ENCODE measurements around the gene SPDYE6.
"Not testable (repeated sequence)": the region's sequence is repeated elsewhere in the genome, so short reads cannot be mapped to it uniquely, and the experiment has no call there.

SPDYE6 gene

GRCh38 chr7:102364394-102364886, 8.2 kb upstream of the SPDYE6 start:
- not testable (repeated sequence) for DNase-seq (ENCODE audit: low read depth in 2 of 2)

GRCh38 chr7:102363549-102364393, 7.5 kb upstream of the SPDYE6 start:
- DNase-seq (ENCODE audit: low read depth in 2 of 2) = peak; percentile 85 to 86

DNA sequence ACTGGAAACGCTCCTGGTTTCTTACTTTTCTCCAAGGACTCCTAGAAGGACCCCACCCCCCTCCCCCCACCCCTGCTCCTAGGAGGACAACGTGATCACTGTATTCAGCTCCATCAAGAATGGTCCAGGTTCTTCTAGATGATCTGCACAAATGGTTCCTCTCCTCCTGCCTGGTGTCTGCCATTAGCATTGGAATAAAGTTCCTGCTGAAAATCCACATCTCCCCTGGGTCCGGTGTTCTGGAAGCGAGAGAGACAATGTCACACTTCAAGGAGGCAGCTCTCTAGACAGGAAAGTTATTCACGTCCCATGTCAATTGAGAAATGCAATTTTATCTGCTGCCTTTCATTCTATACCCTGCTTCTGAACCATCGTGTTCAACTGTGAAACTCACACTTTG, 9.3 kb downstream of the SPDYE6 start:
- DNase-seq (ENCODE audit: low read depth in 2 of 2) = not testable (repeated sequence)

DNA sequence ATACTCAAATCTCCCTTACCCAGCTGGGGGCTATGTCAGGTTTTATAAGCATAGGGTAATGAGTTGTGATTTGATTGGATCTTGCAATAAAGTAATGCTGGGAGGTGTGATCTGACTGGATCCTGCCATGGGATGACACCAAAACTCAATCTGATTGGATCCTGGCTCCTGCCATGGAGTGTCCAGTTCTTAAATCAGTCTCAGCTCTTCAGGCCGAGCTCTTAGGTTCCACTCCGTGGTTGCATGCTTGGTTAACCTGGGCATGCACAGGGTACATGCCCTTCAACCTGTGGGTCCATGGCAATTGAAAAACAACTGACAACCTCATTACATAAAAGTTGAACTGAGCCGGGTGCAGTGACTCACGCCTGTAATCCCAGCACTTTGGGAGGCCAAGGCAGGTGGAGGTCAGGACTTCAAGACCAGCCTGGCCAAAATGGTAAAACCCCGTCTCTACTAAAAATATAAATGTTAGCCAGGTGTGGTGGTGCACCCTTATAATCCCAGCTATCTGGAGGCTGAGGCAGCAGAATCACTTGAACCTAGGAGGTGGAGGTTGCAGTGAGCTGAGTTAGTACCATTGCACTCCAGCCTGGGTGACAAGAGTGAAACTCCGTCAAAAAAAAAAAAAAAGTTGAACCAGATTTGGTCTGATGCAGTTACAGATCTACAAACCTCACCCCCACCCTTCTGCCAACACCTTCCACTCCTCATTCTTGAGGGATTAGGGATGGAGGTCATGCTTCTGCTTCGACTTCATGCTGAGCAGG, 15.5 kb downstream of the SPDYE6 start:
- DNase-seq (ENCODE audit: low read depth in 2 of 2) = not testable (repeated sequence)

- not testable (repeated sequence) for DNase-seq (ENCODE audit: low read depth in 2 of 2)
Measured at GRCh38 chr7:102337420-102337819, 18.8 kb downstream of the SPDYE6 start.

DNA sequence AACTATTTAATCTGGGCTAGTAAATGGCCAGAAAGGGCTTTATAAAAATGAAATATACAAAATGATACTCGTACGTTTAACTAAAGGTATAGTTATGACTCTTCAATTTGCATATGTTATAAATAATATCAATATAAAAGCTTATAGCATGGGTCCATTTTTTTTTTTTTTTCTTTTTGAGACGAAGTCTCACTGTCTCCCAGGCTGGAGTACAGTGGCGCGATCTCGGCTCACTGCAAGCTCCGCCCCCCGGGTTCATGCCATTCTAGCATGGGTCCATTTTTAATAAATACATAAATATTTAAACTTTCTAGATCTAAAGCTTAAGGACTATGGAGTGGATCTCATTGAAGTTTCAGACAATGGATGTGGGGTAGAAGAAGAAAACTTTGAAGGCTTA, 19.2 kb downstream of the SPDYE6 start:
- DNase-seq (ENCODE audit: low read depth in 2 of 2) = not testable (repeated sequence)

DNA sequence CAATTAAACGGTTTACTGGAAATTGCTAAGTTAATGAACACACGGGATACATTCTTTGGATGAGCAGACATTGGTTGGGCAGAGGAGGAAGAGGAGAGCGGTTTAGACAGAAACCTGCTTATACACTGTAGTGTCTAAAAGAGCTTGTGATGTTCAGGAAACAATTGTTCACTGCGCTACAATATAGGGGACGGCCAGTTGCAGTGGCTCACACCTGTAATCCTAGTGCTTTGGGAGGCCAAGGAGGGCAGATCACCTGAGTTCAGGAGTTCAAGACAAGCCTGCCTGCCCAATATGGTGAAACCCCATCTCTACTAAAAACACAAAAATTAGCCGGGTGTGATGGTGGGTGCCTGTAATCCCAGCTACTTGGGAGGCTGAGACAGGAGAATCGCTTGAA, 20.7 kb downstream of the SPDYE6 start:
- not testable (repeated sequence) for DNase-seq (ENCODE audit: low read depth in 2 of 2)

- not testable (repeated sequence) for DNase-seq (ENCODE audit: low read depth in 2 of 2)
Measured at GRCh38 chr7:102330666-102331460, 25.4 kb downstream of the SPDYE6 start.

- not testable (repeated sequence) for DNase-seq (ENCODE audit: low read depth in 2 of 2)
Measured at GRCh38 chr7:102329366-102329765, 26.9 kb downstream of the SPDYE6 start.

DNA sequence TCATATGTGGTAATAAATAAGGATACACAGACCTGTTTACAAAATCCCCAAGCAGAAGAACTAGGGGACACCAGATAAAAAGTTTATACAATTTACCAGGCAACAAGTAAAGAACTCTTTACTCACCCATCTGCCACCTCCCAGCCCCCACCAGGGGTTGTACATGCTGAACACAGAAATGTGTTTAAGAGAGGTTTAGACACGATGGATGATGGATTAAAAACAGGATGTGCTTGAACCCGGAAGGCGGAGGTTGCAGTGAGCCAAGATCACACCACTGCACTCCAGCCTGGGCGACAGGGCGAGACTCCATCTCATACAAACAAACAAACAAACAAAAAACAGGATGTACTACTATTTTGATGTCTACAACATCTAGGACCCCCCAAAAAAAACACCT, 27.4 kb downstream of the SPDYE6 start:
- DNase-seq (ENCODE audit: low read depth in 2 of 2) = not testable (repeated sequence)

DNA sequence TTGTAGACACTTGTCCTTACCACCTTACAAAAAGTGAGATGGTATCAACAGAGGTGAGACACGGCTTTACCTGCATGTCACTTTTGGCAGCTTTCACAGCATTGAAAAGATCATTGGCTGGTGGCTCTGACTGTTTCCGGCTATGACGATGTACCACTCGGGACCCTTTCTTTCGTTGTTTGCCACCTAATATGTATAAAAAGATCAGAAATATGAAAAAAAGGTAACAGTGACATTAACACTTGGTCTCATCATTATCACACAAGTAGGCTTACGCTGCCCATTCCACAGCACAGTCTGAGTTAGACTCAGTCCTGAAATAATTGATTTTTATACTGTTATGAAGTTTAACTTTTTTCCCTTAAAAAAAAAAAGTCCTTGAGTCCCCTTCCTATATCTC, 29.1 kb downstream of the SPDYE6 start:
- not testable (repeated sequence) for DNase-seq (ENCODE audit: low read depth in 2 of 2)

DNA sequence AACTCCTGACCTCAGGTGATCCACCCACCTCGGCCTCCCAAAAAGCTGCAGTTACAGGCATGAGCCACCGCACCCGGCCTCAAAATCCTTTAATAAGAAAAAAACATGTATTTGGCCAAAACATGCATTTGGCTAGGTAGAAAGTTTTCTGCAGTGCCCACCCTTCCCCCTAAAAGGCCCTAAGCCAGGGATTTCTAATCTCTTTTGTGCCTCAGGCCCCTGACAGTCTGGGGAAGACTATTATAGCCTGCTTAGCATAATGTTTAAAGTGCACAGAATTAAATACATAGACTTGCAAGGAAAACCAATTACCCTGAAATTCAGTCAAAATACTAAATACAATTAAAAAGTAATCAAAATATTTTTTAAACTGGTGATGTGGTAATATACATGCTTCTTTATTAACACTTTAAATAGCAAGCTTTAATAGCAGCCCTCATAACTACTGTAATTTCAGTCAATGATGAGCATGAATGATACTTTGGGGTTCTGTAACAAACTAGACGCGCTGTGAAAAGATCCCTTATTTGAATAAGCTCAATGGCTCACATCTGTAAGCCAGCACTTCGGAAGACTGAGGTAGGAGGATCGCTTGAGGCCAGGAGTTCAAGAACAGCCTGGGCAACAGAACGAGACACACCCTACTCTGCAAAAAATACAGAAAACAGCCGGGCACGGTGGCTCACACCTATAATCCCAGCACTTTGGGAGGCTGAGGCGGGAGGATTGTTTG, 29.9 kb downstream of the SPDYE6 start:
- DNase-seq (ENCODE audit: low read depth in 2 of 2) = no peak

DNA sequence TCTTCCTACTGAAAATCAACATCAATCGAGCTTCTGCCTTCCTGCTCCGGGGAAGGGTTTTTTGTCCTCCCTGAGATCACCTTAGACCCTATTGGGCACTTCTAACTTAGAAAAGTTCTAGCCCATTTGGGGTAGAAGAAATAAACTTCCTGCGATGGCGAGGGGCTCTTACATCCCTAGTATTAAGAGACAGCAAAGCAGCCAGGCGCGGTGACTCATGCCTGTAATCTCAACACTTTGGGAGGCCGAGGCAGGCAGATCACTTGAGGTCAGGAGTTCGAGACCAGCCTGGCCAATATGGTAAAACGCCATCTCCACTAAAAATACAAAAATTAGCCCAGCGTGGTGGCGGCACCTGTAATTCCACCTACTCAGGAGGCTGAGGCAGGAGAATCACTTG, 31.1 kb downstream of the SPDYE6 start:
- DNase-seq (ENCODE audit: low read depth in 2 of 2) = not testable (repeated sequence)

DNA sequence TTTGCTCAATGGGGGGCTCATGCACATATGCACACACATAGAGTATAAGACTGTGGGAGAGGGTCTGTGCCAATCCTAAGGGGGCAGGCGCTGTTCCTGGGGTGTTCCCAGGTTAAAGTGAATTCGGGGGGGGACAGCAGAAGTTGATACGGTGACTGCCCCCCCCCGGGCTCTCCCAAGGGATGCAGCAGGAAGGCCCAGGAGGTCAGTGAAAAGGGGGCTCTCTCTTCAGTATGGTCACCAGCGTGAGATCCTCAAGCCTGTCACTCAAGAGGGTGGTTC, 32.4 kb downstream of the SPDYE6 start:
- DNase-seq (ENCODE audit: low read depth in 2 of 2) = no peak

DNA sequence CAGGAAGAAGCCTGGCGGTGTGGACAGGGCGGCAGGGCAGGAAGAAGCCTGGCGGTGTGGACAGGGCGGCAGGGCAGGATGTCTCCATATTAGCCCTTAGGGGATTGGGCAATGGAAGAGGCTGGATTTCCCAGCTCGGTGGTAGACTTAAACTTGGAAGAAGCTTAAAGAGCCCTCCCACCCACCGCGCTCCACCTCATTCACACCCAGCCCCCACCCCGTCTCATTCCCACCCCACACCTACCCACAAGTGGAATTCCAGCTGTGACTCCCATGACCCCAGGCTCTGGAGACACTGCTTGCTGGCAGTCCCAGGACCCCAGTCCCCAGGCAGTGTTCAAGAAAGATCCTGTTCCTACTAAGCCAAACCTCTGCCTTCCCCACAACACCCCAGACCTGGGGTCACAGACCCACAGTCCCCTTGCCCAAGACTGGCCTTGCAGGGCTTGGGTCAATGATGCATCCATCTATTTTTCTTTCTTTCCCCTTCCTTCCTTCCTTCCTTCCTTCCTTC, 34.0 kb downstream of the SPDYE6 start:
- DNase-seq (ENCODE audit: low read depth in 2 of 2) = no peak

GRCh38 chr7:102321351-102322201, 34.7 kb downstream of the SPDYE6 start:
- no peak for DNase-seq (ENCODE audit: low read depth in 2 of 2)

GRCh38 chr7:102320601-102321350, 35.5 kb downstream of the SPDYE6 start:
- DNase-seq (ENCODE audit: low read depth in 2 of 2) = no peak

DNA sequence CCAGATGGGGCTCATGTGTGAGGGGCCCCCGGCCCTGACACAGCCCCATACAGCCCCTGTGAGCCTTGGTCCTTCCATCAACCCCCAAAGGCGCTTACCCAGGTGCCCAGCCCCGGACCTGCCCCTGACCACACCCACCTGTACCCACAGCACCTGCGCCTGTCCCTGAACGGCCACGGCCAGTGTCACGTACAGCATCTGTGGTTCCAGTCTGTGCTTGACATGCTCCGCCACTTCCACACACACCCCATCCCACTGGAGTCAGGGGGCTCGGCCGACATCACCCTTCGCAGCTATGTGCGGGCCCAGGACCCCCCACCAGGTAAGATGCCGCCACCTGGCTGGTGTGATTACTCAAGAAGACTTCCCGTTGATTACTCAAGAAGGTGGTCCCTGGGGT, 36.1 kb downstream of the SPDYE6 start:
- DNase-seq (ENCODE audit: low read depth in 2 of 2) = no peak

DNA sequence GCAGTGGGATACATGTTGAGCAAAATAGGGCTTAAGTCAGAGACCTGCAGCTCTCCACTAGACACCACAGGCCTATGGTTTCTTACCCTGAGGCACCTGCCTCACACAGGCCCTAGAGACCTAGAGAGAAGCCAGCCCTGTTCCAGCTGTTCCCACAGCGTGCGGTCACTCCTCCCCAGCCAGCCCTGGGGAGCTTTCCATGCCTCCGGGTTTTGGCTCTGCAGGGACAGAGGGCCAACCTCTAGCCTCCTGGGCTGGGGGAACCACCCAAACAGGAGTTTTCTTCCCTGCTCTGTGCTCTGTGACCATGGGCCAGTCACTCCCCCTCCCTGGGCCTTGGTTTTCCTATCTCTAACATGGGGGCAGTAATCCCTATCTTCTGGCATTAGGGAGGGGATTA, 36.6 kb downstream of the SPDYE6 start:
- DNase-seq (ENCODE audit: low read depth in 2 of 2) = no peak

Data from activated CD4-positive, alpha-beta T cell treated with anti-CD3 and anti-CD28 coated beads for 24 hours (primary cell).